ELR (cell line): Measurements from ENCODE around the gene CBX4.

ENCODE experiments used
- DNase-seq: peaks from one replicate; pipeline ENCODE4 v3.0.0-alpha.2; 2015; ENCODE audit warnings: low read depth

CBX4 gene

GRCh38 chr17:79799174-79799537 lies 40.1 kb downstream of the CBX4 start:
- DNase-seq = no peak

DNA sequence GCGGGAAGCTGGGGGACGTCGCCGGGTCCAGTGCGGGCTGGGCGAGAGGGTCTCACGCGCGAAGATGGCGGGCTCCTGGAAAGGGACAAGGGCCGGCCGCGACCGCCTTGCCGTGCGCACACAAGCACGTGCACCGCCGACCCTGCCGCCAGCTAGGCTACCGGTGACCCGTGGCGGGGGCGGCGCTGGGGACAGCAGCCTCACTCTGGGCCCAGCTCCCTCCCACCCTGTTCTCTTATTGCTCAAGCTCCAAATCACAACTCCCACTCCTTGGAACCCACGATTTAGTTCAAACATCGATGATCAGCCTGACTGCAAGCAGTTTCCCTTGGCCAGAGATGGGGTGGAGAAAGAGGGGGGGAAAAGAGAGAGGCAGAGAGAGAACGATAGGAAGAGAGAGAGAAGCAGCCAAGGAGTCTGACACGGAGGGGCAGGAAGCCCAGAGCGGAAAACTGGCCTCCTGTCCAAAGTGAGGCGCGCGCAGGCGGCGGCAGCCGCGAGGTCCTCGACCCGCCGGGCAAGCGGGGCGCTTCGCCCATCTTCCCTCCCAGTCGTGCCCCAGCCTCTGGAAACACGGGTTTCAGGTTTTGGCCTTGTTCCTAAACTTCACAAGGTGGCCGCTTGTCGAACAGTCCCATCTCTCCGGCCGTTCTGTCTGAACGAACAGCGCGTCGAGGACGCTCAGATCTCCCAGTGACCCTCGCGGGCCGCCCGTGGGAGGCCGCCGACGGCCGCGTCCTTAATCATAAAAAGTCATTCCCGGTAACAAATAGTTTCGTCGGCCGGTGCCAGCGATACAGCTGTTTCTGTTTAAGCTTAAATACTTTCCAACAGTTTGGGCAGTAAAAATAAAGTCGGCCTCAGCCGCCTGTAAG lies 40.7 kb downstream of the CBX4 start:
- DNase-seq = no peak

DNA sequence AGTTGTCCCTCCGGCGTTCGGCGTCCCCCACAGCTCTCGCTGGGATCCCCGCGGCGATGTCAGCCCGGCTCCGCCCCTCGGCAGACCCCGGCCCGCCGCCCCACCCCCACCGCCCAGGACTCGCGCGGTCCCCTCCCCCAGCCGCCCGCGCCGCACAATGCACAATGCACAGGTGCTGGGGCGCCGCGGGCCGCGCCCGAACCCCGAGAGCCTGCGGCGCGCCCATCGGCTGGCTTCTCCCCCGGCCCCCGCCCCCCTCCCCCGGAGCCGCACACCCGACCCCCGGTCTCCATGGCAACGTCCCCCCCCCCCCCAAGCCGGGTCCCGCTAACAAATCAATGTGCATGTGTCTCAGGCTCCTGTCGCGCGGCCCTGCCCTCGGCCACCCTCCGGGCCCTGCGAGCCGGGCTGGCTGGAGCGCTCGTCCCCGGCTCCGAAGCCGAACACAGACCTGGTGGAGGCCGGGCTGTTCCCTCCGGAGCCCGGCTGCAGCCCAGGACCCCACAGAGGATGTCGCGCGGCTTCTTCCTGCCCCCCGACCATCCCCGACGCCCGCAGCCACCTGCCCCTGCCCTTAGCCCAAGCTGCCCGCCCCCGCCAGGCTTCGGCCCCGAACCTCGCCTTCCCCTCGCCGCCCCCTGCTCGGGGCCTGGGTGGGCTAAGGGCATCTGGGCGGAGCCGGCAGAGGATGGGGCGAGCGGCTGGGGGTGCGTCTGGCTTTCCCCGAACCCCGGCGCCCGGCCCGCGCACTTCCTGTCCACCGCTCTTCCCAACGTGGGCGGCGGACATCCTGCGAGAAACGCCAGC lies 41.5 kb downstream of the CBX4 start:
- no peak for DNase-seq

DNA sequence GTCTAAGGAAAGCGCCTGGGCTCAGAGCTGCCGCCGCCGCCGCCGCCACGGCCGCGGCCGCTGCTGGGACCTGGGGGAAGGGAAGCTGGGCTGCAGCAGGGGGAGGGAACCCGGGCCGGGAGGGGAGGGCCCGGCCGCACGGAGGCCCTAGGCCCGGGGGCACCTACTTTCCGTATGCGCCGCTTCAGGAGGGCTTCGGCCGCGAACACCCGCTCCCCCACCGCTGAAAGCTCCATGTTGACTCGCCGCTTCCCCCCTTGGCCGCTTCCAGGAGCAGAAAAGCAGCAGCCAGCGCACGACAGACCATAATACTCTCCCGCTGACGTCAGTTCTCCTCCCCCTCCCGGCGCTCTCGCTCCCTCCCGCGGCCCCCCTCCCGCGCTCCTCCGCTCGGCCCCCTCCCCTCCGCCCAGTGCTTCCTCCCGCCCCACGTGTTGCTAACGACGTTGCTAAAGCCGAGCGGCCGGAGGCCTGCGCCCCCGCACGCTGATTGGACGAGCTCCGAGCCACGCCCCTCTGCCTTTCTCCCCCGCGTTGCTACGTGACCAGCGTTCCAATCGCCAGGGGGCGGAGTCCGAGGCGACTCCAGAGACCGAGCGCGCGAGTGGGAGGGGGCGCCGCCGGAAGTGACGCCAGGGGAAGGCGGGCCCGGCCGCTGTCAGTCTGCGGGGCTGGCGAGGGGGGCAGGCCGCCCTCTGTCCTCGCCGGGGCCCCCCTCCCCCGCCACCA lies 42.3 kb downstream of the CBX4 start, which contains the start of gene CBX8:
Gene CBX8, minus strand, starts transcription at position 315 of the 729 bp plus-strand sequence. Its CDS starts 79 bp downstream, at position 236.
- peak; percentile 100 for DNase-seq

DNA sequence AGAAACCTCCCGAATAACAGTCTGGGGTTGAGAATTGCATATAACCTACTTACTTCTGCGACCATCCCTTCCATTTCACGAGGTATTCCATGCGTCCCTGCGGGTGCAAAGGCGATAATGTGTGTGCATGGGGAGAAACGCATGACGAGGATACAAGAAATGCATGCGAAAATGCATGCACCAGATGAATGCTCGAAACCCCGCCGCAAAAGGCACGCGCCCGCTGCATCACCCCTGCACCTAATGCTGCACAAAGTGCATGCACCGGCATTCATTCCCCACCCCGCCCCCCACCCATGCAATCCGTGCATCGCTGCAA lies 42.8 kb downstream of the CBX4 start:
- DNase-seq = no peak

GRCh38 chr17:79795795-79796443 lies 43.3 kb downstream of the CBX4 start:
- no peak for DNase-seq

GRCh38 chr17:79794659-79795511 lies 44.4 kb downstream of the CBX4 start:
- no peak for DNase-seq

- DNase-seq = peak; percentile 75
Measured at GRCh38 chr17:79793924-79794304, 45.3 kb downstream of the CBX4 start.

DNA sequence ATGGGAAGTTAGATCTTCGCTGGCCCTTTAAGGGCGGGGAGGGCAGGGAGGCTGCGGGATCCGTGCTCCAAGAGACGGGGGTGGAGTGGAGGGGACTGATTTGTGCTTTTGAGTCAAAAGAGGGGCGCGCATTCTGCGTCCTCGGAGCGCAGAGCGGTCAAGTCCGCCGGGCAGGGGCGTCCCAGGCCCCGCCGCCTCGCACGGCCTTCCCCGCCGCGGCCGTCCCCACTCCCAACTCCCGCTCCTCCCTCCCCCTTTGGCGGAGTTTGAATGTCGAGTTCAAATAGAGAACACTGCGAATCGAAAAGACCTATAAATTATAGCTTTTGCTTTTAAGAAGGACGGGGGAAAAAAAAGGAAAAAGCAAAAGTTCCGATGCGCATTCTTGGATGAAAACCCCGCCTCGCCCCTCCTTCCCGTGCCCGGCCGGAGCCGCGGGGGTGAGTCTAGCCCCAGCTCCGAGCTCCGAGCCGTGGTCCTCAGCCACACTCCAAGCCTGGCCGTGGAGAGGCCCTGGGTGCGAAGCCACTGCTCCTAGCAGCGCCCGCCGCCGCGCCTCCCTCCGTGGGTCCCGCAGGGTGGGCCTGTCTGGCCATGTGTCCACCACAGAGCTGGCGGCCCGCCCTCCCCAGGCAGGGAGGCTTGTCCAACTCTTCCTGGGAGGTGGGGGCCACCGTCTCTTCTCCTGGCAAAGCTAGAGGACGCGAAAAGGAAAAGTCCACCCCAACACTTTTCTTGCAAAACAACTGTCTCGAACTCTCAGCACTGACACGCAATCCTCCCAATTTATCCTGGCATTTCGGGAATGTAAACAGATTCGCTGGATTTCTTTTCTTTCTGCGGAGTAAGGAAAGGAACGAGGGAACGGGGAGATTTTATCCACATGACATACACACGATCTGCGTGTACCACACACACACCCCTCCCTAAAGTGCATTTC lies 46.0 kb downstream of the CBX4 start:
- DNase-seq = peak; percentile 73

- DNase-seq = no peak
Measured at GRCh38 chr17:79792341-79792871, 46.8 kb downstream of the CBX4 start.

GRCh38 chr17:79791735-79792161 lies 47.5 kb downstream of the CBX4 start:
- no peak for DNase-seq

- no peak for DNase-seq
Measured at GRCh38 chr17:79790805-79791734, 48.2 kb downstream of the CBX4 start.

DNA sequence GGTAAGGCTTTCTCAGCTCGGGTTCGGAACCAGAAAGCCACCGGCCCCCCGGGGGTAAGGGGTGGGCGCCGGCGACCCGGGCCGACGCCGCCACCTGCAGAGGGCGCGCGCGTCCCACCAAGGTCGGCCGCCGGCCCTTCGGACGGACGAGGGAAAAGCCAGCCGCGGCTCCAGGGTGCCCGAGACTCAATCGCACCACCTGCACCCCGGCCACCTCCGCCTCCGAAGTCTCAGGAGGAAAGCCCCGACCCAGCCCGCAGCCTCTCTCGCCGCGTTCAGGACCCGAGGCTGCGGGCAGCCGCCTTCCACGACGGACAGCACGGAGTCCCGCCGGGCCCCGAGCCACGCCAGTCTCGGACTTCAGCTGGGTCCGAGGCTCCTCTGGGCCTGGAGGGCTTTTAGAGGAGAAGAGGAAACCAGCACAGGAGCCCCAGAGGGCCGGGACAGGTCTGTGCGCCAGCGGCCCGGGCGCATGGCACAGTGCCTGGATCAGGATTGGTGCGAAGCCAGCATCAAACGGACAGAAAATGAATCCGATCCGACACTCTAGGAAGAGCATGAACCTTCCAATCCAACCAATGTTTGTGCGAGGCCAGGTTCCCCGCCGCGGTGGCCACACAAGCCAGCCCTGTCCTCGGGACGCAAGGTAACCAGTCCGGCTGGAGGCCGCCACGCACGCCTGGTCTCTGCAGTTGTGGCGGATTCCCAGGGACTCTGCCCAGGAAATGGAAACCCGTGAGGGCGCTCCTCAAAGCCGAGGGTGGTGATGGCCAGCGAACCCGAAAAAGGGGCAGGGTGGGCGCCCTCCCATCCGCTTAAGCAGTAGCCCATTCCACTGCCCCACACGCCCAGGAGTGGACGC lies 49.1 kb downstream of the CBX4 start:
- peak; percentile 58 for DNase-seq

DNA sequence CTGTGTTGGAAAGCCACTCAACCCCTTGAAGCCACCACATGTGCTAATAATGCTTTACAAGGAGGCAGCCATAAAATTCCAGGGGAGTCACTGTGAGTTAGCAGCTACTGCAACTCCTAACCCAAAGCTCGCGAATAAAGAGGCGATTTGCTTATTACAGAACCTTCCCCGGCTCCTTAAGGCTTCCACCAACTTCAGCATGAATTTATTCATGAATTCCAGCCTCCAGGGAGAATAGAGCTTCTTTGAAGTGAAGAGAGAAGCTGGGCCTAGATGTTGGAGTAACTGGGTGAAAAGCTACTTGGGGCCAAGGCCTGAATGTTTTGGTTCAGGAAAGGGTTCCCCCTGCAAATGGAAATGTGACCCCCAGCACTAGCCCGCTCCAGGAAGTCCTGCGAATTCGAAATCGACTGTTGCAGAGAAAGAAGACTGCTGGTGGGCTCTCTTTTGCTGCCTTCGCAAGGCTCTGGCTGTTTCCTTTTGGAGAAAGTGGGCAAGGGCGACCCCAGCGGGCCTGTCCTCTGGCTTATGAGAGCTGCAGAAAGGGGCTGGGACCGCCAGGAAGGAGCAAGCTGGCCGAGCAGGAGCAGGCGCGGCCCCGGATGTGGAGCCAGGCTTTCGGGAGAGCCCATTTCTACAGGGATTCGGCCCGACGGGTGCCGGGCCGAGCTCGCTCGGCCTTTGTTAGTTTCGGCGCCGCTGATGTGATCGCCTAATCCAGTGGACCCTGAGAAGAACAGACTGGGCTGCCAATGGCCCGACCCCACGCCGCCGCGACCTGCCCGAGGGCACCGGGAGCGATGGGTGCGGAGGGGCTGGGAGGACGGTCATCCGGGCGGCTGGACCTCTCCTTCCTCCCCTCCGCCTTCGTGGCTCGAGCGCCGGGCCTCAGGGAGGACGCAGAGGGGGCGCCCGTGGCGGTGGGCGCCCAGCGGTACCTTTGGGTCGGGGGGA lies 50.0 kb downstream of the CBX4 start:
- no peak for DNase-seq

GRCh38 chr17:79788455-79788854 lies 50.8 kb downstream of the CBX4 start:
- DNase-seq = no peak

- no peak for DNase-seq
Measured at GRCh38 chr17:79786930-79787643, 52.2 kb downstream of the CBX4 start.
